OCI-LY1 (cell line): ENCODE measurements around the gene KCNMB2.

Experiments used
- H2AFZ ChIP-seq: fragments of 200-600 bp; sonication (generic), shearing (Covaris generic); 2 replicates; pipeline ENCODE4 v1.6.0; 2014; ENCODE audit warnings: antibody characterized with exemption, mild to moderate bottlenecking, low read length
- H3F3A ChIP-seq: fragments of 200-600 bp; sonication (generic), shearing (Covaris generic); 2 replicates; pipeline ENCODE4 v1.6.0; 2014; ENCODE audit warnings: mild to moderate bottlenecking, antibody characterized with exemption, low read length, moderate library complexity; ENCODE audit not compliant: insufficient read depth
- H3K27ac ChIP-seq: fragments of 200-600 bp; sonication (generic); 2 replicates; pipeline ENCODE4 v1.5.1; 2014; ENCODE audit warnings: low read length, mixed run types, mild to moderate bottlenecking, low read depth; ENCODE audit not compliant: poor library complexity, severe bottlenecking
- H3K27me3 ChIP-seq: fragments of 200-600 bp; sonication (generic); 2 replicates; pipeline ENCODE4 v1.6.0; 2014; ENCODE audit warnings: antibody characterized with exemption, mild to moderate bottlenecking, low read length, moderate library complexity; ENCODE audit not compliant: insufficient read depth
- H3K36me3 ChIP-seq: fragments of 200-600 bp; sonication (generic); 2 replicates; pipeline ENCODE4 v1.6.1; 2014; ENCODE audit warnings: mild to moderate bottlenecking, antibody characterized with exemption, low read length, moderate library complexity, mixed read lengths; ENCODE audit not compliant: insufficient read depth
- H3K4me1 ChIP-seq: fragments of 200-600 bp; sonication (generic); 2 replicates; pipeline ENCODE4 v1.5.1; 2014; ENCODE audit warnings: mild to moderate bottlenecking, low read length, moderate library complexity; ENCODE audit not compliant: insufficient read depth, severe bottlenecking
- H3K4me2 ChIP-seq: fragments of 200-600 bp; sonication (generic), shearing (Covaris generic); 2 replicates; pipeline ENCODE4 v1.6.1; 2014; ENCODE audit warnings: low read length
- H3K4me3 ChIP-seq: fragments of 200-600 bp; sonication (generic); 2 replicates; pipeline ENCODE4 v1.5.1; 2014; ENCODE audit warnings: low read length, low read depth, mild to moderate bottlenecking, mixed read lengths; ENCODE audit not compliant: poor library complexity, severe bottlenecking
- H3K79me2 ChIP-seq: fragments of 200-600 bp; shearing (Covaris generic); 2 replicates; pipeline ENCODE4 v1.6.1; 2016; ENCODE audit warnings: mixed run types, low read length, mixed read lengths; ENCODE audit not compliant: insufficient read depth
- H3K9ac ChIP-seq: fragments of 200-600 bp; sonication (generic), shearing (Covaris generic); 2 replicates; pipeline ENCODE4 v1.6.1; 2014; ENCODE audit warnings: mild to moderate bottlenecking, low read length, mixed read lengths
- H3K9me2 ChIP-seq: fragments of 200-600 bp; sonication (generic), shearing (Covaris generic); 2 replicates; pipeline ENCODE4 v1.6.1; 2014; ENCODE audit warnings: low read depth, mild to moderate bottlenecking, low read length, mixed read lengths
- H3K9me3 ChIP-seq: fragments of 200-600 bp; shearing (Covaris generic); 2 replicates; pipeline ENCODE4 v1.6.1; 2014; ENCODE audit warnings: low read length, mixed read lengths
- H4K20me1 ChIP-seq: fragments of 200-600 bp; sonication (generic), shearing (Covaris generic); 2 replicates; pipeline ENCODE4 v1.6.0; 2016; ENCODE audit warnings: mild to moderate bottlenecking, low read length; ENCODE audit not compliant: insufficient read depth
- EZH2 ChIP-seq: fragments of 200-600 bp; sonication (generic), shearing (Covaris generic); IDR thresholded peaks from 2 replicates; pipeline ENCODE4 v1.8.0; 2017; ENCODE audit warnings: borderline replicate concordance, mixed run types, mild to moderate bottlenecking, antibody characterized with exemption, low read length, moderate library complexity, mixed read lengths
- TF ChIP-seq, protein P1 (sequence below): fragments of 200-600 bp; sonication (generic), shearing (Covaris generic); IDR thresholded peaks from 2 replicates; pipeline ENCODE4 v1.5.1; 2017; ENCODE audit warnings: mild to moderate bottlenecking, antibody characterized with exemption, low read length, moderate library complexity, mixed read lengths

The KCNMB2 gene

DNA sequence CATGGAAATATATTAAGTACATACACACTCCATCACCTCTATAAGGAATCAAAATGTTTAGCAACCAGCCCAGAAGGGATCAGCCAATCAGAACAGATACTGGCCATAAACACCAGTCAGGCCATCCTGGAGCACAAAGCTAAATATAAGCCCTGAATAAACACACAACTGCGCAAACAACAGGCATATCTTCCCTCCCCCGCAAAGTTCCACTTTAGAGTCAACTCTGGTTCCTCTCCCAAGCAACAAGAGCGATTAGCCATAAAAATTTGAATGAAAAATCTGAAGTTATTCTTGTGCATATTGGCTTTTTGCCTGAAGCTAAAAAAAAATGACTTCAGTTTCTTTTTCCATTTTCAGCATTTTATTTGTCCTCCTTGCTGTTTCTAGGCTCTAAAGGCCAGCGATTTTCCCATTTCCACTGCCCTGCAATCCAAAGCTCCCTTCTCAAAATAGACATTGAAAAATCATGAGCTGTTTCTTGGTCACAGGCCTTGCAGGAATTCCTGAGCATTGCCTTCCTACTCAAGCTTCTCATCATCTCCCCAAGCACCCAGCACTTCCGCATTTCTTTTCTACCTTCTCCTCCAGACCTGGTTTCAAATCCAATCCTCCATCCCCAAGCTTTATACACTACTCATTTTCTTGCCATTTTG lies 287.5 kb downstream of the KCNMB2 start:
- H3K4me3 ChIP-seq = no peak overlapping the region
- TF ChIP-seq EZH2 = no peak
- TF ChIP-seq, protein P1, sequence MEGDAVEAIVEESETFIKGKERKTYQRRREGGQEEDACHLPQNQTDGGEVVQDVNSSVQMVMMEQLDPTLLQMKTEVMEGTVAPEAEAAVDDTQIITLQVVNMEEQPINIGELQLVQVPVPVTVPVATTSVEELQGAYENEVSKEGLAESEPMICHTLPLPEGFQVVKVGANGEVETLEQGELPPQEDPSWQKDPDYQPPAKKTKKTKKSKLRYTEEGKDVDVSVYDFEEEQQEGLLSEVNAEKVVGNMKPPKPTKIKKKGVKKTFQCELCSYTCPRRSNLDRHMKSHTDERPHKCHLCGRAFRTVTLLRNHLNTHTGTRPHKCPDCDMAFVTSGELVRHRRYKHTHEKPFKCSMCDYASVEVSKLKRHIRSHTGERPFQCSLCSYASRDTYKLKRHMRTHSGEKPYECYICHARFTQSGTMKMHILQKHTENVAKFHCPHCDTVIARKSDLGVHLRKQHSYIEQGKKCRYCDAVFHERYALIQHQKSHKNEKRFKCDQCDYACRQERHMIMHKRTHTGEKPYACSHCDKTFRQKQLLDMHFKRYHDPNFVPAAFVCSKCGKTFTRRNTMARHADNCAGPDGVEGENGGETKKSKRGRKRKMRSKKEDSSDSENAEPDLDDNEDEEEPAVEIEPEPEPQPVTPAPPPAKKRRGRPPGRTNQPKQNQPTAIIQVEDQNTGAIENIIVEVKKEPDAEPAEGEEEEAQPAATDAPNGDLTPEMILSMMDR = no peak
- no peaks in the 10 kb centered on the region for H3K79me2 ChIP-seq
- H3K27ac ChIP-seq = no peak overlapping the region
- no peaks in the 10 kb centered on the region for H3K36me3 ChIP-seq
- no peaks in the 10 kb centered on the region for H3K4me1 ChIP-seq
- H3K9ac ChIP-seq = no peak overlapping the region
- H3K27me3 ChIP-seq = no peaks in the 10 kb centered on the region
- H4K20me1 ChIP-seq = no peaks in the 10 kb centered on the region
- H3F3A ChIP-seq = no peaks in the 10 kb centered on the region
- no peaks in the 10 kb centered on the region for H3K9me2 ChIP-seq
- no peaks in the 10 kb centered on the region for H3K9me3 ChIP-seq
- no peak overlapping the region for H3K4me2 ChIP-seq
- H2AFZ ChIP-seq = no peak overlapping the region

DNA sequence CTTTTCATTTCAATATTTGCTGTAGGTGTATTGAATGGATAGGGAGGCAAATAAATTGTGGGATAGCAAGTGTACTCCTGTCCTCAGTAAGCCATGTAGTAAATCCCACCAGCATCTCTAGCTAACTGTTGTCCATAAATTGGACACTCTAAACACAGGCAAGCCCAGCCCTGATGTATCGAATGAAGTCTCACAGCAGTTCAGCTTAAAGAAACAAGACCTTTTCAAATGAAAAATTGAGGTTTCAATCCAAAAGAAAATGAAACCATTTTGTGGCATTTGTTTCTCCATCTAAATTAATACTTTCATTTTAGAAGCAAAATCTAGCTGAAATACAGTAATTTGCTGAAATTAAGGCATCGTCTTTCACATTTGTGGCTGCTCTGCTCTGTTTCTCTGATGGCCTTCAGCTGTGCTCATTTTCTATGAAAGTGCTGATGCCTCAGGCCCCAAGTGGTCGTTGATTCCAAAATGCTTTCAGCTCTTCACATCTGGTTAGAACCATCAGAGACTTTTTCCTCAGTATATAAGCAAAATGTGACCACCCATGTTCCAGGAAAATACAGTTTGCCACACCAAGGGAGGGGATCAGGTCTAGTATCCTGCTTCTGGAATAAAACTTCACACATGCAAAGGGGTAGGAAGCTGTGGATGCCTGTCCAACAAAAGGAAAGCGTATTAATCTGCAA lies 290.3 kb downstream of the KCNMB2 start:
- H3K79me2 ChIP-seq = no peaks in the 10 kb centered on the region
- H3K4me3 ChIP-seq = no peak overlapping the region
- no peak overlapping the region for H3K27ac ChIP-seq
- H3K27me3 ChIP-seq = no peaks in the 10 kb centered on the region
- no peak overlapping the region for H2AFZ ChIP-seq
- no peaks in the 10 kb centered on the region for H3K9me2 ChIP-seq
- no peak overlapping the region for H3K4me2 ChIP-seq
- no peaks in the 10 kb centered on the region for H3F3A ChIP-seq
- H3K9ac ChIP-seq = no peak overlapping the region
- no peaks in the 10 kb centered on the region for H4K20me1 ChIP-seq
- TF ChIP-seq, protein P1 = no peak
- TF ChIP-seq EZH2 = no peak
- no peaks in the 10 kb centered on the region for H3K36me3 ChIP-seq
- no peaks in the 10 kb centered on the region for H3K4me1 ChIP-seq
- no peaks in the 10 kb centered on the region for H3K9me3 ChIP-seq

DNA sequence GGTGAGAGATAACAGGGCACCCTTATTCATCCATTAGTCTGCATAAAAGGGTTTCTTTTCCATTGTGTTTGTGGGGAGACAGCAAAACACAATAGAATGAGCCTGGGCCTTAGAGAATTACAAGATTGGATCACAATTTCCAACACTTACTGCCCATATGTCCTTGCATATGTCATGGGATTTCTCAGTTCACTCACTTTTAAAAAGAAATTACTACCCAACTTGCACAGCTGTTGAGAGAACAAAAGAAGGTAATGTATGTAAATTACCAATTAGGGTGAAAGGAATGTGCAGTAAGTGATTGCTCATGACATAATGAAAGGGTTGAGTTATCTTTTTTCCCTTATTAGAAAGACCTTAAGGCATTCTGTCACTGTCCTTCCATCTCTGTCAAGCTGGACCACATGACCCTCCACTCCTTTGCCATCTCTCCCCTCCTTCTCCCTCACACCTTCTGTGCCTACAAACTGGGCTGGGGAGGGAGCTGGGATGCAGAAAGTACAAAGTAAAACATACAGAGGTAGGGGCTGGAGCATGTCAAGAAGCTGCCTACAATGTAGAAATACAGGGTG lies 291.1 kb downstream of the KCNMB2 start:
- Histone ChIP-seq H4K20me1 (no peaks in the 10 kb centered on the region), H3K4me2 (no peak overlapping the region), H3K9ac (no peak overlapping the region), H3K4me3 (no peak overlapping the region), H3F3A (no peaks in the 10 kb centered on the region), H3K27ac (no peak overlapping the region), H3K4me1 (no peaks in the 10 kb centered on the region), H3K9me3 (no peaks in the 10 kb centered on the region), H3K9me2 (no peaks in the 10 kb centered on the region), H3K36me3 (no peaks in the 10 kb centered on the region), H3K27me3 (no peaks in the 10 kb centered on the region), H2AFZ (no peak overlapping the region), H3K79me2 (no peaks in the 10 kb centered on the region)
- TF ChIP-seq, protein P1 = no peak
- no peak for TF ChIP-seq EZH2
